GM18873 (cell line): ENCODE data around the gene SLC7A14.

Source experiments
- ATAC-seq: cut with Tn5 transposase; IDR thresholded peaks from one replicate; pipeline ENCODE4 v1.9.1; 2021; ENCODE audit warnings: mild to moderate bottlenecking, moderate library complexity, moderate number of reproducible peaks; ENCODE audit not compliant: unreplicated experiment, low FRiP score

The SLC7A14 gene

GRCh38 chr3:170410428-170411029 is 175.3 kb downstream of the SLC7A14 start:
- no peak for ATAC-seq
